ENCODE data around the gene PNPLA7. TPM values are rescaled to one million over a fixed set of nuclear protein-coding genes. Genes with fewer than 3 reads are reported as not detected.

The PNPLA7 gene
- total and polyA plus RNA-seq, 10 of the 15 experiments (the other 5 are each of a cell fraction or from before 2014, with no cell fraction given) = 0.04 to 0.85 (median 0.19) TPM; not detected in 1

GRCh38 chr9:137575716-137576411 lies 25.7 kb upstream of the PNPLA7 start (continued):
- TF ChIP-seq BACH1 (IDR thresholded peaks at IDR 0.05; ENCODE audit: borderline replicate concordance) (0 out of 2 replicates have a peak, but pooled peaks have one; percentile 8), SMC3 (IDR thresholded peaks at IDR 0.05; ENCODE audit: borderline replicate concordance, low read length) (peak; percentile 12; the same call in 1 of the 2 replicates), ESRRA (IDR thresholded peaks at IDR 0.05; ENCODE audit: low read length) (no peak), CEBPZ (IDR thresholded peaks at IDR 0.05; ENCODE audit: low read depth, low read length) (no peak), NR2C1 (IDR thresholded peaks at IDR 0.05) (no peak), NR2F1 (conservative IDR thresholded peaks at IDR 0.05) (no peak), ZNF24 (IDR thresholded peaks at IDR 0.05) (no peak), CTCF (IDR thresholded peaks at IDR 0.05 in 2 of 3, conservative IDR thresholded peaks at IDR 0.05 in 1 of 3; ENCODE audit: control insufficient read depth in 2 of 3, extremely low read depth in 1 of 3, insufficient read depth in 1 of 3, low read depth in 3 of 3, low read length in 3 of 3) (peak; percentile 18 to 53 (median 38); a peak in 4 of 6 replicates), FOXM1 (IDR thresholded peaks at IDR 0.05; ENCODE audit: low read depth, low read length) (no peak), ZBED1 (IDR thresholded peaks at IDR 0.05; ENCODE audit: borderline replicate concordance) (no peak), FOXK2 (IDR thresholded peaks at IDR 0.05) (peak; percentile 54), CEBPB (IDR thresholded peaks at IDR 0.05; ENCODE audit: borderline replicate concordance in 1 of 2, low read depth in 2 of 2, low read length in 2 of 2) (no peak), ZNF207 (IDR thresholded peaks at IDR 0.05; ENCODE audit: borderline replicate concordance) (no peak), BHLHE40 (IDR thresholded peaks at IDR 0.05; ENCODE audit: borderline replicate concordance in 1 of 2, low read depth in 2 of 2, low read length in 1 of 2) (peak in 1 of 2 experiments; percentile 45; a peak in 1 of 4 replicates), IRF4 (IDR thresholded peaks at IDR 0.05; ENCODE audit: low read depth, low read length) (no peak), SKIL (IDR thresholded peaks at IDR 0.05; ENCODE audit: low read depth, poor library complexity, severe bottlenecking) (no peak), TBL1XR1 (IDR thresholded peaks at IDR 0.05; ENCODE audit: low read depth, low read length) (no peak), ZNF384 (IDR thresholded peaks at IDR 0.05; ENCODE audit: borderline replicate concordance, low read depth, low read length) (no peak), PBX3 (IDR thresholded peaks at IDR 0.05; ENCODE audit: insufficient replicate concordance, low read depth, low read length) (no peak), YBX1 (IDR thresholded peaks at IDR 0.05) (no peak), POLR2A (IDR thresholded peaks at IDR 0.05; ENCODE audit: low read depth, low read length) (no peak), HDAC6 (IDR thresholded peaks at IDR 0.05; ENCODE audit: unreplicated experiment) (no peak), RCOR1 (conservative IDR thresholded peaks at IDR 0.05; ENCODE audit: low read depth, low read length) (no peak)

Measured in GM12878 (cell line).